Measurements from ENCODE around the gene PCGF3.
"Not testable (repeated sequence)": the region's sequence is repeated elsewhere in the genome, so short reads cannot be mapped to it uniquely, and the experiment has no call there.

The PCGF3 gene

DNA sequence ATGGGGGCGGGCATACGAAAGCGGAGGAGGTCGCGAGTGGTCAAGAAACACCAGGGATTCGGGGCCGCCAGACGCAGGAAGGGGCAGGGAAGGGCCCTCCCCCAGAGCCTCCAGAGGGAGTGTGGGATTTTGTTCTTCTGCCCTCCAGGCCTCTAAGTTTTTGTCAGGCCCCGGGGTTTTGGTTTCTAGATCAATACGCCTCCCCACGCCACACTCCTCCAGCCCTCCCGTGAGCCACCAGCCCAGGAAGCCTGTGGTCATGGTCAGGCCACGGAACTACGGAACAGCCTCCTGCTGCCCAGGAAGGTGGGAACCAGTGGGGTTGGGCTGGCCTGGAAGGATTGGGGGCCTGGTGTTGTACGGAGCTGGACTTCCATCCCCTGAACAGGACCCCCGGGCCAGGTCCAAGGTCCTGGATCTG lies 81.9 kb downstream of the PCGF3 start:
- DNase-seq, result no peak

DNA sequence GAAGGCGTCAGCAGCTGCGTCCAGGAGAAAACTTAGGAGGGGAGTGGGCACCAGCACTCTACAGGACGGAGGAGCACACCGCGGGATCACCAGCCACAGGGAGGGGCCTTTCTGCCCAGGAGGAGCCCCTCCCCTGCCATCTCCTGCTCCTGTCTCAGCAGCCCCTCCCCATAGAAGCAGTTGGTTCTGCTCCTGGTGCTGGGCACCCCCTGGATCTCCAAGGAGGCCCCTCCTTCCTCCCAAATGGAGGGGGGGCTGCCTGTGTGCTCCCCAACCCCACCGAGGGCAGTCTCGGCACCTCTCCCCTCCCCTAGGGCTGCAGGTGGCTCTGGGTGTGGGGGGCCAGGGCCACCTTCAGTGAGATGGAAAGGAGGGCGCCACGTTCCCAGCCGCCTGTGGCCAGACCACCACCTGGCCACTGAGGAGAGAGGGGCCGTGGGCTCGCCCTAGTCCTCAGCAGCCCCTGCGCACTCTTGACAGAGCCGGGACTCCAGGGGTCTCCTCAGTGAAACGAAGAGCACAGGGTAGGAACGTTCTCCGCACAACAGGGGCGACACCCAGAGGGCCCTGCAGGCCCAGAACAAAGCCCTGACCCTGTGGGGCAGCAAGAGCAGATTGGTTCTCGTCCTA lies 82.5 kb downstream of the PCGF3 start:
- no peak for DNase-seq

DNA sequence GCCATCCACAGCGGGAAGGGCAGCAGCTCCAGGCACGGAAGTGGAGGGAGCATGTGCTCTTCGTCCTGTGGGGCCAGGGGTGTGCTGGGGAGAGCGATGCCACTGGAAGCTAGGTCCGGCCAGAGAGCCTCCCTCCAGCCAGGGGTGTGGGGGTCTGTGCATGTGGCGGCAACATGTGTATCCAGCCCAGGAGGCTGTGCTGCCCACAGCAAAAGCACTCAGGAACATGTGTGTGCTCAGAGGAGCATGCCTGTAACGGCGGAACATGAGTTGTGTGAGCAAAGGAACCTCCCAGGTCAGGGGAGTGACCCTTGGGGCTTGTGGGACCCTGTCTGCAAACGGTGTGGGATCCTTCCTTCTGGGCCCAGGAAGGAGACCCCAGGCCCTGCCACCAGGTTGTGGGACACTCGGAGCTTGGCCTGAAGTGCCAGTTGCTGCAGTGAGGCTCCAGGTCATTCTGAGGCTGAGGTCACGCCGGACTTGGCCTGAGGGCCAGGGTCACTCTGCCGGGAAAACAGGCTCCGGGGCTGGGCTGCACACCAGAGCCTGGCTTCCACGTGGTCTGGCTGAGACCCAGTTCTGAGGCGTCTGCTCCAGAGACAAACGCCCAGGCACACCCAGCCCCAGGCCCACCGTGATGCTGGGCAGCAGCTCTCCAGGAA lies 83.1 kb downstream of the PCGF3 start:
- no peak for DNase-seq

DNA sequence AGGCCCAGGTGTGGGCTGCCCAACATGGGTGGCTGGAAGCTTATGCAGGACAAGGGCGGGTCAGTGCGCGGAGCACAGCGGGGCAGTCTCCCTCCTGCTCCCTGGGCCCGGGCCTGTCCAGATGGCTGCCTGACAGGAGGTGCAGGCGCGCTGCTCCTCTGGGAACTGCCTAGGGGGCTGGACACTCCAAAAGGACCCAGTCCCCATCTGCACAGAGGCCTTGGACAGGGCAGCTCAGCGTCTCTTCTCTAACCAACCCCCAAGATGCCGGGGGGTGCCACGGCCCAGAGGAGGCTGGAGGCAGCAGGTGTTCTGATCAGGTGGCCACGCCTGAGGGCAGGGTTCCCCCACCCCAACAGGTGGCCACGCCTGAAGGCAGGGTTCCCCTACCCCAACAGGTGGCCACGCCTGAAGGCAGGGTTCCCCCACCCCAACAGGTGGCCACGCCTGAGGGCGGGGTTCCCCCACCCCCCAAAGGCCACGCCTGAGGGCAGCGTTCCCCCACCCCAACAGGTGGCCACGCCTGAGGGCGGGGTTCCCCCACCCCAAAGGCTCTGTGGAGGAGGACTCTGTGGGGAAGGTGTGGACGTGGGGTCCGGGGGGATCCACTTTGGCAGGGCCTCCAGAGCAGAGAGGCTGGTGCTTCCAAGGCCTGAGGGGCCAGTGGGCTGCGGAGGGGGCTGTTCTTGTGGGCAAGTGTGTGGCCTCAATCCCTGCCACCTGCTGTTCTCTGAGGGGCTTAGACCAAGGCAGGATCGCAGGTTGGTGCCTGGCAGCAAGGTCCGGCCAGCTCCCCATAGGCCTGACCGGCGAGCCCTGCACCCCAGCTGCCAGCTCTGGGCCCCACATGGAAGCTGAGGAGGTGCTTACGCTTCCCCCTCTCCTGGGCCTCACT lies 84.2 kb downstream of the PCGF3 start:
- no peak for DNase-seq

DNA sequence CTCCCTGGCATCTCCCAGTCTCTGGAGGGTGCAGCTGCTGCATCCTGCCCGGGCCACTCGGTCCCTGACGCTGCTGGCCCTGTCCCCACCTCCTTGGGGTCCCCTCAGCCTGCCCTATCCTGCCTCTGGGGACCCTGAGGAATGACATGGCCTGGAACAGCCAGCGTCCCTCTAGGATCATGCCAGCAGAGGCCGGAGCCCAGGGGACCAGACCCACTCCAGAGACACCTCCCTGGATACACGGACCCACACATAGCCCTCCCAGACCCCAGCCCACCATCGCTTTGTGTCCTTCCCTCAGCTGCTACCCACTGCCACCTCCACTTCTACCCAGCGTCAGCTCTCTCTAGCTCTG lies 84.8 kb downstream of the PCGF3 start:
- DNase-seq, result no peak

DNA sequence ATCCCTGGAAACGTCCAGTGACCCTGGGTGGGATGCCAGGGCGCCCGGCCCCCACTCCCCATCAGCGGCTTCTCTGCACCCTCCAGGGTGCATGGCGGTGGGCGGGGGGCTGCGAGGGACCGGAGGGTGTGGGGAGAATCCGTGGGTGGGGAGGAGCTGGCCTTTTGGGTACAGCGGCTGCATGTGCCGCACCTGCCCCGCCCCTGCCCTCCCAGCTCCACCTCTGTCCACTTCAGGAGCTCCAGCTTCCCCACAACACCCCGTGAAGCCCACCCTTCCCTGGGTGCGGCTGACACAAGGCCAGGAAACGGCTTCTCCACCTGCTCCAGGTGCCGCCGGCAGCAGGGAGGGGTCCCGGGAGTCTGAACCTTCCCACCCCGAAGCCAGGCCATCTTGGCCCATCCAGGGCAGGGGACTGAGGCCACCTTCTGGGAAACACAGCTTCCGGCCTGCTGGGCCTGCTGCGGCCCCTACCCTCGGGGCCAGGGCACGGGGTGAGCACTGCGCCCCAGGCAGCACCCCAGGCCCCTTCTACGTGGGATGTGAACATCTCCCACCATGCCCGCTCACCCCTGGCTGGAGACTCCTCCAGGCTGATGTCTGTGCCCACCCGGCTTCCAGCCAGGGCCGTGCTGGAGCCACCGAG lies 85.7 kb downstream of the PCGF3 start:
- no peak for DNase-seq

DNA sequence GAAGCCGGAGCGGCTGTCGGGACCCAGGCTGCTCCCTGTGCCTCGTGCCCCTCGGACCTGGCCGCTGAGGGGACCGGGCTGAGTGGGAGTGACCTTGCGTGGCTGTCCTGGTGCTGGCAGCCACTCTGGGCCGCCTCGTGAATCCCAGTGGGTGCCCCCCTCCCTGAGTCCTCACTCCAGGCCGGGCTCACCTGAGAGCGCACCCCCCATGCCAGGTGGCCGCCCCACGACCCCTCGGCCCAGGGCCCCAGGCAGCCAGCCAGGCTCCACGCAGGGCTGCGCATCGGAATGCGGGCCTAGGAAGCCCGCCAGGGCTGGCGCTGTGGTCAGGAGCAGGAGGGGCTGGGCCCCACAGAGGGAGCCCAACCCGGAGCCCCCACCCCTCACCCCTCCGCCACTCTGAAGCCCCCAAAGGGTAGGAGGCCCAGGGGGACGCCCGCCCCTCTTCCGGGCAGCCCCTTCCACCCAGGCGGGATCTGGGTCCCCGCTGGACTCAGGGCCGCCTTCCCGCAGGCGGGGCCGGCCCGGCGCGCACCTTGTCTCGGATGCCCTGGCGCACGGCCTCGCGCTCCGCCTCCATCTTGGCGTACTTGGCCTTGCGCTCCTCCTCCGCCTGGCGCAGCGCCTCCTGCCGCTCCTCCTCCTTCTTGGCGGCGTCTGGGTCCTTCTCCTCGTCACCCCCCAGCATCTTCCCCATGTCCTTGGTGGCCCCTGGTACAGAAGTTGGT lies 86.4 kb downstream of the PCGF3 start:
- DNase-seq, result no peak

DNA sequence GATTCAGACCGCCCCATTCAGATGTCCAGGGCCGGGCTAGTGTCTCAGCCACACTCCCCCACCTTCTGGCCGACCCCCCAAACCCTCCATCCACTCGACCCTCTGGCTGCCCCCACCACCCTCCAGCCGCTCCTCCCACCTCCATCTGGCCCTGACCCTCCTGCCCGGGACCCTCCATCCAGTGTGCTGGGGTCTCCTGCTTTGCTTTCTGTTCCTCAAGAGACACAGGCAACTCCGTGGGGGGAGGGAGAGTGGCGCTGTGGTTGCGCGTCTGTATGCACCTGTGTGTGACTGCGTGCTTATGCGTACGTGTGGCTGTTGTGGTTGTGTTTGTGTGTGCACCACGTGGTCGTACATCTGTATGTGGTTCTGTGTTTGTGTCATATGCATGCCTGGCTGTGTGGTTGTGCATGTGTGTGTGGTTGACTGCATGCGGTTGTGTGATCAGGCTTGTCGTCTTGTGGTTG lies 87.0 kb downstream of the PCGF3 start:
- DNase-seq, result no peak

DNA sequence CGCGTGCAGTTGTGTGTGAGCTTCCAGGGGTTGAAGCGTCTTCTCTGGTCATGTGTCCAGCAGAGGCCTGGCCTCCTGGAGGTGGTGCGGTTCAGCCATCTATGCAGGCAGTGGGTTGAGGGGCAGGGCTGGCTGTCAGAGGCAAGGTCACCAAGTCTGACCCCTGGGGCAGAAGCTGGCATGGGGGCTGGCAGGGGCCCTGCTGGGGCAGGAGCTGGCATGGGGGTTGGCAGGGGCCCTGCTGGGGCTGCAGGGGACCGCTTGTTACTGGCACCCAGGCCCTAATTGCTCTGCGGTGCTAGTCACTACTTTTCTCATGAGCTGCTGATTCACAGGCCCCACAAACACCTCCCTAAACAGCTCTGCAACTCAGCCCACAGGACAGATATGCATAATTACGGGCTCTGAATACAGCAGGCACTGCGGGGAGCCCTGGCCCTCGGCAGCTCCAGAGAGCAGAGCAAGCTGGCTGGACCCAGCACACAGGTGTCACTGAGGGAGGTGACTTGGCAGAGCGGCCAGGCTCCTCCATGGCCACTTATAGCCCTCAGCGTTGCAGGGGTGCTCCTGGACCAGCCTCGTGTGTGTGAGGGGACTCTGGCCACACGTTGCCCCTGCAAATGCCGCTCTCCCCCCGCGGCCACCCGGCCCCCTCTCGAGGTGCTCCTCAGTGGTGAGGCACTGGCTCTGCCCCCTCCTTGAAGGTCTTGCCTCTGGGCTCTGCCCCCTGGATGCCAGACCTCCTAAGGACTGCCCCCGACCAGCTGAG lies 87.6 kb downstream of the PCGF3 start:
- DNase-seq, result no peak

DNA sequence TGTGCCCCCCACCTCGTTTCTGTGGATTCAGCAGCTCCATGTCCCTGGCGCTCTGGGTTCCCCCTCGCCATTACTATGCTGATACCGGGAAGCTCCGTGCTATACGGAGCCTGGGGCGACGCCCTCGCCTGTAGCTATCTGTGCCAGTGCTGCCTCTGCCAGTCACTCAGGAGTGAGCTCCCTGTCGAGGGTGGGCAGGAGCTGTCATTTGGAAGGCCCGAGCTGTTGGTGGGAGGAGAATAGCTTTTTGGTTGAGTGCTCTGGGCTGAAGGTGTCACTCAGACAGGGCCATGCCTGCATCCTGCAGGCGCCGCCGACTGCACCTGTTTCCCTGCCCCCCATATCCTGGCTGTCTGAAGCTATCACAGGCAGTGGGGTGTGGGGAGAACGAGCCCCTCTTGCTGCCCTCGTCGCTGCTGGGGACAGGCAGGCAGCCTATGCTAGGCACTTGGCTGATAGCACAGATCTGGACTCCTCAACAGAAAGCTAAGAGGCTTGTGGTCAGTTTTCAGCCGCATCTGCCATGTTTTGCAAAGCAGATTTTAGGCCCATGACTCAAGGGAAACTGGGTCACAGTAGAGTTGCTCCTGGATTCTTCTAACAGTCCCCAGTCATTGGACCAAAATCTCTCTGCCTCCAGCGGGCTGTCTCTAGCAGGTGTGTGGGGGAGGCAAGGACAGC lies 88.4 kb downstream of the PCGF3 start:
- DNase-seq, result no peak

DNA sequence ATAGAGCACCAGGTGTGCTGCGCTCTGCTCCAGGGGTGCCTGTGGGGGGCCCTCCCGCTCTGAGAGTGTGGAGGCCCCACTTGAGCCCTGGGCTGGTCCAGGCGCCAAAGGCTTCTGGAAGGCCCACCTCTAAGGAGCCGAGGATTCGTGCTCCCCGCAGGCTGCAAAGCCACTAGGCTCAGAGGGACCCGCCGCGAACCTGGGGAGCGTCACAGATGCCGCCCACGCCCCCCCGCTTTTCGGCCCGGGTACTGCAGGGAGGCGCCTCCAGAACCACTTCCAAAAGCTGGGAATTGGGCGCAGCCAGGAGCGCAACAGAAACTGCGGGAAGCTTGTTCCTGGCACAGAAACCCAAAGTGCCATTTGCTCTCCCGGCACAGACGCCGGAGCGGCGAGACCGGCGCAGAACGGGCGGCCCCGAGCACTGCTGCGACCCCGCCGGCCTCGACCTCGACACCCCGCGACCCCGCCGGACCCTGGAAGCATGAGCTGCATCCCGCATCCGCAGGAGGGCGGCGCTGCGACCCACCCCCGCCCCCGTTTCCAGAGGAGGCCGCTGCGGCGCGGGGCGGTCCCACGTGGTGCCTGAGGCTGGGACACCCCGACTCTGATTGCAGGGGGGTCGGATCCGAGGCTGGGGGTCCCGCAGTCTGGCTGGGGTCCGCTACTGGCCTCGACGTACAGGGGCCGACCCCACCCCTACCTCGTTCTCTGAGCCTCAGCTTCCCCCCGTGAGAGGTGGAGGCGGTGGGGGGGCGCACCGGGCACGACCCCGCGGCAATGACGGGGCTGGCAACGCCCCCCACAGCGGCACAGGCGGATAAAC lies 89.5 kb downstream of the PCGF3 start:
- no peak for DNase-seq

DNA sequence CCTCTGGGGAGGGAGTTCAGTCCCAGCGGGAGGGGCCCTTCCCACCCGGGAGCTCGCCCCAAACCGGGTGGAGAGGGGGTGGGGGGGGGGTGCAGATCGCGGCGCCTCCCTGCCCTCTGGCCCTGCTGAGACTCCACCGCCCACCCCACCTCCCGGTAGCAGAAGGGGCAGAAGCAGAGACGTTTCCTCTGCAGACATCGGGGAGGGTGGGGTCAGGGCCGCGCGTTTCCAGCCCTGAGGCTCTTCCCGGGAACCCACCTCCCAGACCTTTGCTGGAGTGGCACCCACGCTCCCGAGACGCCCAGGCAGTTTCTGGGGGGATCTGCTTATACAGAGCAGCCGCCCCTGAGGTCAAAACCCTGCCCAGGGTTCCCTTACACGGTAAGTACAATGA lies 90.1 kb downstream of the PCGF3 start:
- no peak for DNase-seq

DNA sequence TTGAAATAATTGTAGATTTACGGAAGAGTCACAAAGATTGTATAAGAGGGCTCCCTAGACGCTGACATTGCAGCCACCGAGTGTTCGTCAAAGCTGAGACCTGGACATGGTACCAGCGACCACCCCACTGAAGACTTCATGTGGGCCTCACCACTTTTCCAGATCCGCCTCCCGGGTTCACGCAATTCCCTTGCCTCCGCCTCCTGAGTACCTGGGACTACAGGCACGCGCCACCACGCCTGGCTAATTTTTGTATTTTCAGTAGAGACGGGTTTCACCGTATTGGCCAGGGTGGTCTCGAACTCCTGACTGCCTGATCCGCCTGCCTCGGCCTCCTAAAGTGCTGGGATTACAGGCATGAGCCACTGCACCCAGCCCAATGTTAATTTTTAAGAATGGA lies 90.6 kb downstream of the PCGF3 start:
- no peak for DNase-seq

DNA sequence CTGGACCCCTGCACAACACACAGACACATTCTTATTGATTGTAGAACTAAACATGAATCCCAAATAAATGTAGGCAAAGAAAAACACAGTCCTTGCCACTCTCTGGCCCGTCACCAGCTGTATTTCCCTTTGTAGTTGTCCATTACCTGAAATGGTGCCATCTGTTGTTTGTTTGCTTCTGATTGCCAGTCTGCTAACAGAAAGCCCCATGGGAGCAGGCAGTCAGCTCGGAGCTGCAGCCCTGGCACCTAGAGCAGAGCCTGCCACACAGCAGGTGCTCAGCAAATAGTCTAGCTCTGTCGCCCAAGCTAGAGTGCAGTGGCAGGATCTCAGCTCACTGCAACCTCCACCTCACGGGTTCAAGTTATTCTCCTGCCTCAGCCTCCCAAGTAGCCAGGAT lies 91.4 kb downstream of the PCGF3 start:
- DNase-seq, result no peak

DNA sequence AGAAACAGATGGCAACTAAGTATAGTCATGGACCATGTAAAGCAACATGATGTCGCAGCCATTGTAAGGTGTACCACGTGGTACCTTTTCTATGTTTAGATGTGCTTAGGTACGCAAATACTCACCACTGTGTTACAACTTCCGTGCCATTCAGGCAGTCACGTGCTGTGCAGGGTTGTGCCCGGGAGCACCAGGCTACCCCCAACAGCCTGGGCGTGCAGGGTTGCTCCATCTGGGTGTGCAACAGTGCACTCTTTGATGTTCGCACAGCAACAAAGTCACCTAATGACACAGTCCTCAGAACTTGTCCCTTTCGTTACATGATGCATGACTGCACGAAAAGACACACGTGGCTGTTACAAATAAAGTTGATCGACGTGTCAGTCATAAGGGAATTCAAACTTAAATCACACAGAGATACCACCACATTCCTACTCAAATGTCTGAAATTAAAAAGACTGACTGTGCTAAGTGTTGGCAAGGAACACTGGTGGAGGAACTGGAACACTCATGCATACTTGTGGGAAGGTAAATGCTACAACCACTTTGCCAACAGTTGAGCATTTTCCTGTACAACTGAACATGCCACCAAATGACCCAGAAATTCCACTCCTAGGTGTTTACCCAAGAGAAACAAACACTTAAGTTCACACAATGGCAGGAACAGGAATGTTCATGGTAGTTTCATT lies 95.9 kb downstream of the PCGF3 start:
- no peak for DNase-seq

DNA sequence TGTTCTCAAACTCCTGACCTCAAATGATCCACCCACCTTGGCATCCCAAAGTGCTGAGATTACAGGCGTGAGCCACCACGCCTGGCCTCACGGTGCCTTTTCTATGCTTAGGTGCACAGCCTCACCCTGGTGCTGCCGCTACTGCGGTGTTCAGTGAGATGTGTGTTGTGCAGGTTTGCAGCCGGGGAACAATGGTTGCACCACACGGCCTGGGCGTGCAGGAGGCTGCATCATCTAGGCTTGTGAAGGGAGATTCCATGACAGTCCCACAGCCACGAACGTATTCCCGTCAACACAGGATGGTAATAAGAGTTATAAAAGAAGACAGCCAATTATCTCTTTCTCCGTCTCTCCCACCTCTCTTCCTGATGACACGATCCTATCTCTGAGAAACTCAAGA lies 98.3 kb downstream of the PCGF3 start:
- no peak for DNase-seq

DNA sequence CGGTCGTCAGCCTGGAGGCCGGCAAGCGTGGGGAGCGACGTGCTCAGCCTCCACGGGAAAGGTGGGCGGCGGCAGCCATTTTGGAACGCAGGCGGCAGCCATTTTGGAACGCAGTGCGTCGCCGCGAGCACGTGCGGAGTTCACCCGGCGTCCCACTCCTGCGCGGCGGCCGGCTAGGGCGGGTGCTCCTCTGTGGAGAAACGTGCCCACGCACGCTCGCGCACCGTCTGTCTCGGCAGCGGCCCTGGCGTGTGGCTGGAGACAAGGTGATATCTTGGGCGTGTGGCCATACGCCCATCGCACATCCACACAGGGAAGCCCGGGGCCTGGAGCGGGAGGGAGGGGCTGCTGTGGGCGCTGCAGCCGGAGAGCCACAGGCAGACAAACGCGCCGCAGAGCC lies 99.2 kb downstream of the PCGF3 start:
- no peak for DNase-seq

DNA sequence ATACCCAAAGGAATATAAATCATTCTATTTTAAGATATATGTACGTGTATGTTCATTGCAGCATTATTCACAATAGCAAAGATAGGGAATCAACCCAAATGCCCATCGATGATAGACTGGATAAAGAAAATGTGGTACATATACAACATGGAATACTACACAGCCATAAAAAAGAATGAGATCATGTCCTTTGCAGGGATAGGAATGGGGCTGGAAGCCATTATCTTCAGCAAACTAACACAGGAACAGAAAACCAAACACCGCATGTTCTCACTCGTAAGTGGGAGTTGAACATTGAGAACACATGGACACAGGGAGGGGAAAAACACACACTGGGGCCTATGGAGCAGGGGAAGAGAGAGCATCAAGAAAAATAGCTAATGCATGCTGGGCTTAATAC lies 101.3 kb downstream of the PCGF3 start:
- not testable (repeated sequence) for DNase-seq

DNA sequence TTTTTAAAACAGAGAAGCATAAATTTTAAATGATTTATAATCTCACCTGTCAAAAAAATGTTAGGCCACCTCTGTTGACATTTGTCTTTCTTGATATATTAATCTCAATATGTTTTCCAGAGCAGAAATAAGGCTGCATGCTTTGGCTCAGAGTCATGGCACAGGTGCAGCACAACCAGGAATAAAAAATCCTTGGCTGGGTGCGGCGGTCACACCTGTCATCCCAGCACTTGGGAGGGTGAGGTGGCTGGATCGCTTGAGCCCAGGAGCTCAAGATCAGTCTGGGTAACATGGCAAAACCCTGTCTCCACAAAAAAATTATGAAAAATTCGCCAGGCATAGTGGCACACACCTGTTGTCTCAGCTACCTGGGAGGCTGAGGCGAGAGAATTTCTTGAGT lies 102.2 kb downstream of the PCGF3 start:
- DNase-seq, result no peak
